ENCODE measurements around the gene CEND1. TPM values are rescaled to one million over a fixed set of nuclear protein-coding genes. Genes with fewer than 3 reads are reported as not detected.

The CEND1 gene
- total RNA-seq, 1 donor from 2014 or later, result 2.0 TPM

- intact Hi-C loops (cut with micrococcal nuclease), result no loop called here
Measured at GRCh38 chr11:813072-813455, 23.2 kb upstream of the CEND1 start.

DNA sequence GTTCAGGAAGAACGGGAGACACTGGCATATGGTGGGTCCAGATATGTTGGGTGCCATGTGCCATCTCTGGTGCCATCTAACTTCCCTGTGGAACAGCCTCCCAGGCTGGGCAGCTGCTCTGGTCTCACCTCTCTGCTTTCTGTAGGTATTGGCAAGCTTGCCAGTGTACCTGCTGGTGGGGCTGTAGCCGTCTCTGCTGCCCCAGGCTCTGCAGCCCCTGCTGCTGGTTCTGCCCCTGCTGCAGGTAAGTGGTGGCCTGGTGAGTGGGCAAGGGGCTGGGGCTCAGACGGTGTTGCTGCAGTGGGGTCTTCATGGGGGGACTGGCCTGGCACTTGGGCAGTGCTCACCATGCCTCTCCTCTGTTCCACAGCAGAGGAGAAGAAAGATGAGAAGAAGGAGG lies 22.5 kb upstream of the CEND1 start:
- intact Hi-C loops (cut with micrococcal nuclease), result no loop called here

DNA sequence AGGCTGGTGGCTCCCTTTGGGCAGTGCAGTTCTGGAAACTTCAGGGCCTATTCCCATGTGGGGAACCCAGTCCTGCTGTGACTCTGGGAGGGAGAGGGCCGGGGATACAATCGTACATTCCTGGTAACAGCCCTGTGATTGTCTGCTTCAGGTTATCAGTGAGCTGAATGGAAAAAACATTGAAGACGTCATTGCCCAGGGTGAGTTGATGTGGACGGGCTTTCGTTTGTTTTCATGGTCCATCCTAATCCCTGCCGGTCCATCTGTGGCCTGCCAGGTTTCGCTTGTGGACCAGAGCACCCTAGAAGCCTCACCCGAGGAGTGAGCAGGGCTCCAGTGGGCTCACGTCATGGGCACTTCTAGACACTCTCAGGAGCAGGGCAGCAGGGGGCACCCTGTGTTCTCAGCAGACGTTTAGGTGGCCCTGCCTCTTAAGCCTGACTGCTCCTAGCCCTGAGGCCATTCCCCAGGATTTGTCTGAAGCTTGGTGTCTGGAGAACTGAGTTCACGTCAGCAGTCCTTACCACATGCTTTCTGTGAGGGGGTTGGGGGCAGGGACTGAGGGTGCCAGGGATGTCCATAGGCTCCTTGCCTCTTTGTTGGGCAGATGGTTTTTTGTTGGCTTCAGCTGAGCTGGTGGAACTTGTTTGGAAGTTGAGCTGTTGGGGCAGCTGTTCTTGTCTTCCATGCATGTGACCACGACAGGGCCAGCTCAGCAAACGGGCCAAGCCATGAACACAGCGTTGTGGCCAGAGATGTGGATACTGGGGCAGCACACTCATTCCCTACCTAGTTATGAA lies 21.8 kb upstream of the CEND1 start:
- intact Hi-C loops (cut with micrococcal nuclease), result no loop called here

DNA sequence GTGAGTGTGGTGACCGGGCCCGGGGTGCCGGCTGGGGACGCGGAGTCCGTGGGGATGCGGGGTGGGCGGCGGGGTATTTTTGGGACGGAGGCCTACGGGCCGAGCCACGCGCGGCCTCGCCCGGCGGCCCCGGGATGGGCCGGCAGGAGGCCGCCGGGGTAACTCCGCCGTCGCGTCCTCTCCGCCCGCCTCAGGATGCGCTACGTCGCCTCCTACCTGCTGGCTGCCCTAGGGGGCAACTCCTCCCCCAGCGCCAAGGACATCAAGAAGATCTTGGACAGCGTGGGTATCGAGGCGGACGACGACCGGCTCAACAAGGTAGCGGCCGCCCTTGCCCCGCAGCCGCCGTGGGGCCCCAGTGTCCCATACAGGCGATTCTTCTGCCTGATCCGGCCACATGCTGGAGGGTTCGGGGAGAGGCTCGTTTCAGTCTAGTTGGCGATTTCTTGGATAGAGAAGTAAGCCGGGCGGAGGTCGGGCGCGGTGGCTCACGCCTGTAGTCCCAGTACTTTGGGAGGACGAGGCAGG lies 20.2 kb upstream of the CEND1 start:
- intact Hi-C loops (cut with micrococcal nuclease), result no loop called here

DNA sequence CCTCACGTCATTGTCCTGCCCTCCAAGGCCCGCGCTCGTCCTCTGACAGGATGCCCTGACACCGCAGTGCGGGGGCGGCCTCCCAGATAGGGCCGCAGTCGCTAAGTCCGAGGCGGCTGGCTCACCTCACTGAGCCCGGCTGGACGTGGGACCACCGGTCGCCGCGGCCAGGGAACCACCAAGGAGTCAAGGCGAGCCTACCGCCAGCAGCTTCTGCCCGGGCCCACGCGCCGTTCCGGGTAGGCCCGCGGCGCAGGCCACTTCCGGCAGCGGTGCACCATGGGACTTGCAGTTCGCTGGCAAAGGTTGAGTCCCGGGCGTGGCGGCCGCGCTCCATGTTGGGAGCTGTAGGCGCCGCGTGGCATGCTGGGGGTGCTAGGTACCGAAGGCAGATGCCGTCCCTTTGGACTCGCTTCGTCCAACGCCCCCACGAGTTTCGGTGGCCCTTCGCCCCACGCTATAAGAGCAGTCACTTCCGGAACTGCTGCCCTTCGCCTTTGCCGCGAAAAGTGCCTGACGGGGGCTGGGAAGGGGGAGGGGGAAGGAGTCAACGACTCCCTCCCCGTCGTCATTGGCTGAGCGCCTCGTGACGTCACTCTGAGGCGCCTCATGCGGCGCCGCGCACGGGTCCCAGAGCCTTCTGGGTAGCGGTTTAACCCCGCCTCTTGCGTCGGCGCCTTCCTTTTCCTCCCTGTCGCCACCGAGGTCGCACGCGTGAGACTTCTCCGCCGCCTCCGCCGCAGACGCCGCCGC lies 19.6 kb upstream of the CEND1 start, which contains the start of gene RPLP2:
Gene RPLP2, plus strand, starts transcription at position 681 of the 753 bp plus-strand sequence. CDS start 268 bp downstream, outside the sequence.
- intact Hi-C loops (cut with micrococcal nuclease), result loop anchor here (1.0 to 5.0 kb wide), 5 partner anchors 10 to 602 kb away; partner anchors contain the start of genes BET1L, CHID1, POLR2L and RIC8A

- intact Hi-C loops (cut with micrococcal nuclease), result loop anchor here (1.0 to 5.0 kb wide), 5 partner anchors 11 to 601 kb away; partner anchors contain the start of genes BET1L, CHID1, POLR2L and RIC8A
Measured at GRCh38 chr11:808427-809286, 18.8 kb upstream of the CEND1 start.

GRCh38 chr11:804599-804964 lies 14.7 kb upstream of the CEND1 start:
- intact Hi-C loops (cut with micrococcal nuclease), result no loop called here

GRCh38 chr11:803770-804598 lies 14.1 kb upstream of the CEND1 start:
- intact Hi-C loops (cut with micrococcal nuclease), result no loop called here

GRCh38 chr11:803467-803742 lies 13.5 kb upstream of the CEND1 start:
- intact Hi-C loops (cut with micrococcal nuclease), result no loop called here

- intact Hi-C loops (cut with micrococcal nuclease), result no loop called here
Measured at GRCh38 chr11:802693-803466, 13.0 kb upstream of the CEND1 start.

DNA sequence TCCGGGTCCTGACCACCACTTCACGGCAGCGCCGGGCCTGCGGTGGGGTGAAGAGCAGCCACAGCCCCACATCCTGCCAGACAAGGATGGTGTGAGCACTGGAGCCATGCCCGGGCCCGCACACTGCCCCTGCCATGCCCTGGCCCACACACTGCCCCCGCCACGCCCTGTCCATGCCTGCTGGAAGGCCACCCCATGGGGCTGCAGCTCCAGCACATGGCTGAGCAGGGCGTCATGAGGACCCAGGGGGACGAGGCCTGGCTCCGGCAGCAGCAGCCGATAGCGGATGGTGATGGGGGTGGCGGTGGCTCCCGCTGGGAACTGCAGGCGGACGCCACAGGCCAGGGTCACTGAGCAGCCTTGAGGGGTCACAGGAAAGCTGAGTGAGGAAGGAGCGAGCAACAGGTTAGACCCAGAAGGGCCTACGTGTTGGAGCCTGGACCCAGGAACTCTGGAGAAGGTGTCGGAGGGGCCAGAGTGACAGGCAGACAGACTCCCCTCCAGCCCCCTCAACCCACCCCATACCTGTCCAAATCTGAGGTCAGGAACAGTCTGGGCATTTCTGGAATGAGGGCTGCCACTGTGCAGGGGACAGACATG lies 12.2 kb upstream of the CEND1 start:
- intact Hi-C loops (cut with micrococcal nuclease), result no loop called here

- intact Hi-C loops (cut with micrococcal nuclease), result no loop called here
Measured at GRCh38 chr11:801097-801780, 11.3 kb upstream of the CEND1 start.

GRCh38 chr11:800473-800872 lies 10.6 kb upstream of the CEND1 start:
- intact Hi-C loops (cut with micrococcal nuclease), result no loop called here

DNA sequence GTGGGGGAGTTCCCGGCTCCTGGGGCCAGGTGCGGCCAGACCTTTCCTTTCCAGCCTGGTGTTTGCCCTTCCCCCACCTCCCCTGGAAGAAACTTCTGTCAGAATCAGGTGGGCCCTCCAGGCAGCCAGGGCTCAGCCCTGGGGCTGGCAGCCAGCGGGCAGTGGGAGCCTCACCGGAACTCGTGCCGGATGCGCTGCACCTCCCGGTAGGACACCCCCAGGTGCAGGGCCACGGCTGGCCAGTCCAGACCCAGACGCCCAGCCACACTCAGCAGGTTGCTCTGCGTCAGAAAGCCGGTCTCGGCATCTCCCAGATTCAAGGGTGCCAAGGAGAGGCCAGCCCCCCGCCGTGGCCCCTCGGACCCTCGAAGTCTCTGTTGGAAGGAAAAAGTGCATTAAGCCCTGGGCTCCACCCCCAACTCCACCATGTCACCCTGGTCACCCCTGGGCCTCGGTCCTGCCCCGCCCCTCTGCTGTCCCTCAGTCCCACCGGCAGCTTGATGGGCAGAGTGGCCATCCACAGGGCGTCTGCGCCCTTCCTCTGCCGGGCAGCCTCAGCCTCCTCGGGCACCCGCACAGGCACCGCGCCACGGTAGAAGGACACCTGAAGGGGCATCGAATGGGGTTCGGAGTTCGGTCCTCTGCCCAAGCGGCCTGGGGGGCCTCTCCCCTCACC lies 9.9 kb upstream of the CEND1 start:
- intact Hi-C loops (cut with micrococcal nuclease), result loop anchor here (5.0 kb wide), 2 partner anchors 52 to 222 kb away; partner anchors contain the start of genes PHRF1 and TALDO1

DNA sequence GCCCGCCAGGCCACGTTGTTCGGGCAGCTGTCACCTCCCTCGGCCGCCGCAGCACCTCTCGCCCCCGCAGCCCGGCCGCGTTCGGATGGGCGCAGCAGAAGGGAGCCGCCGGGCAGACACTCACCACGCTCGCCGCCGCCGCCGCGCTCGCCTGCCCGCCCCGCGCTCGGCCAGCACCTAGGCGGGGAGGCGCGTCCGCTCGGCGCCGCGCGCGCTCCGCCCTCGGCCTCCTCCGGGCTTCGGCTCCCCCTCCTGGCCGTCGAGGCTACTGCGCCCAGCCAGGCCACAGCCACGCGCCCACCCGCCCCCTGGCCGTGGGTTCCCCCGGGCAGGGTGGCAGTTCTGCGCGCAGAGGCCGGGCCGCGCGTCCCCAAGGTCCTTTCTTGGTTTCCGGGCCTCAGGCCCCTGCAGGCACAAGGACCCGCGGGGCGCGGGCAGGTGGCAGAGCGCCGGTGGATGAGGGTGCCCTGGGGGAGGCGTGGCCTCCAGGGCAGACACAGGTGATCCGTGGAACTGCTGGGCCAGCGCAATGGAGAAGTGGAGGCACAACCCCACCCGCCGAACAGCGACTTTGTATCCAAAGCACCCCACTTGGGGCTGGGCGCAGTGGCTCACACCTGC lies 8.3 kb upstream of the CEND1 start, which contains the start of gene SLC25A22:
Gene SLC25A22, minus strand, starts transcription at position 189 of the 621 bp plus-strand sequence. CDS start 3,275 bp downstream, outside the sequence.
- intact Hi-C loops (cut with micrococcal nuclease), result loop anchor here (1.0 to 5.0 kb wide), 3 partner anchors 21 to 221 kb away; partner anchors contain the start of genes GATD1, PHRF1 and TALDO1

- intact Hi-C loops (cut with micrococcal nuclease), result loop anchor here (1.0 to 5.0 kb wide), 6 partner anchors 8 to 220 kb away; partner anchors contain the start of genes DEAF1, GATD1, PHRF1 and PIDD1
Measured at GRCh38 chr11:797296-798092, 7.6 kb upstream of the CEND1 start.
